Chondrocyte (in vitro differentiated cells): ENCODE measurements around the gene DHDH. TPM values are rescaled to one million over a fixed set of nuclear protein-coding genes. Genes with fewer than 3 reads are reported as not detected.
"Not testable (repeated sequence)": the region's sequence is repeated elsewhere in the genome, so short reads cannot be mapped to it uniquely, and the experiment has no call there.

Experiments used
- DNase-seq: peaks from one replicate; pipeline ENCODE4 v3.0.0; 2021; ENCODE audit warnings: mixed read lengths, low spot score
- H3K27ac Mint-ChIP-seq: one replicate; pipeline ENCODE4 v1.8.0; 2021; ENCODE audit warnings: mild to moderate bottlenecking, moderate library complexity, mixed read lengths; ENCODE audit not compliant: unreplicated experiment
- H3K27me3 Mint-ChIP-seq: 2 replicates; pipeline ENCODE4 v1.8.0; 2021; ENCODE audit warnings: low read depth, mixed read lengths
- H3K36me3 Mint-ChIP-seq: 2 replicates; pipeline ENCODE4 v1.8.0; 2021; ENCODE audit warnings: low read depth, mixed read lengths
- H3K4me1 Mint-ChIP-seq: 2 replicates; pipeline ENCODE4 v1.8.0; 2021; ENCODE audit warnings: low read depth, mild to moderate bottlenecking, mixed read lengths
- H3K4me3 Mint-ChIP-seq: one replicate; pipeline ENCODE4 v1.8.0; 2021; ENCODE audit warnings: mild to moderate bottlenecking, moderate library complexity, mixed read lengths; ENCODE audit not compliant: unreplicated experiment
- H3K9me3 Mint-ChIP-seq: 2 replicates; pipeline ENCODE4 v1.8.0; 2021; ENCODE audit warnings: low read depth, mixed read lengths
- long read RNA-seq: library from polyadenylated mRNA; stranded (forward); transcript quantifications from one replicate; pipeline ENCODE4 v2.0.0, GENCODE V29; 2021
- total RNA-seq: library from RNA; stranded (reverse); gene quantifications from 3 replicates; pipeline ENCODE4 v1.2.1, GENCODE V29; 2021
- TF ChIP-seq, protein P1 (sequence below): fragments of 200-600 bp; sonication (generic); IDR thresholded peaks from 2 replicates; pipeline ENCODE4 v1.5.0; 2021; ENCODE audit warnings: antibody characterized with exemption, mild to moderate bottlenecking, moderate library complexity

DHDH gene
- not detected in 3 replicates for total RNA-seq
- long read RNA-seq = 0 reads

- peaks cover 3% of the 10 kb centered on the region for H3K27me3 Mint-ChIP-seq
- no peak within 1 kb of the TSS for H3K27ac Mint-ChIP-seq
- no peaks in the 10 kb centered on the region for H3K9me3 Mint-ChIP-seq
- no peaks in the 10 kb centered on the region for H3K36me3 Mint-ChIP-seq
- H3K4me1 Mint-ChIP-seq = peaks cover 8% of the 10 kb centered on the region
- no peak for DNase-seq
- H3K4me3 Mint-ChIP-seq = peak within 1 kb of the TSS; percentile 73
- TF ChIP-seq, protein P1, sequence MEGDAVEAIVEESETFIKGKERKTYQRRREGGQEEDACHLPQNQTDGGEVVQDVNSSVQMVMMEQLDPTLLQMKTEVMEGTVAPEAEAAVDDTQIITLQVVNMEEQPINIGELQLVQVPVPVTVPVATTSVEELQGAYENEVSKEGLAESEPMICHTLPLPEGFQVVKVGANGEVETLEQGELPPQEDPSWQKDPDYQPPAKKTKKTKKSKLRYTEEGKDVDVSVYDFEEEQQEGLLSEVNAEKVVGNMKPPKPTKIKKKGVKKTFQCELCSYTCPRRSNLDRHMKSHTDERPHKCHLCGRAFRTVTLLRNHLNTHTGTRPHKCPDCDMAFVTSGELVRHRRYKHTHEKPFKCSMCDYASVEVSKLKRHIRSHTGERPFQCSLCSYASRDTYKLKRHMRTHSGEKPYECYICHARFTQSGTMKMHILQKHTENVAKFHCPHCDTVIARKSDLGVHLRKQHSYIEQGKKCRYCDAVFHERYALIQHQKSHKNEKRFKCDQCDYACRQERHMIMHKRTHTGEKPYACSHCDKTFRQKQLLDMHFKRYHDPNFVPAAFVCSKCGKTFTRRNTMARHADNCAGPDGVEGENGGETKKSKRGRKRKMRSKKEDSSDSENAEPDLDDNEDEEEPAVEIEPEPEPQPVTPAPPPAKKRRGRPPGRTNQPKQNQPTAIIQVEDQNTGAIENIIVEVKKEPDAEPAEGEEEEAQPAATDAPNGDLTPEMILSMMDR = no peak
Observed at GRCh38 chr19:48933382-48933932, at the start of gene DHDH. Gene DHDH, plus strand, starts transcription at chr19:48933699. Its CDS starts 23 bp downstream, at chr19:48933722.

DNA sequence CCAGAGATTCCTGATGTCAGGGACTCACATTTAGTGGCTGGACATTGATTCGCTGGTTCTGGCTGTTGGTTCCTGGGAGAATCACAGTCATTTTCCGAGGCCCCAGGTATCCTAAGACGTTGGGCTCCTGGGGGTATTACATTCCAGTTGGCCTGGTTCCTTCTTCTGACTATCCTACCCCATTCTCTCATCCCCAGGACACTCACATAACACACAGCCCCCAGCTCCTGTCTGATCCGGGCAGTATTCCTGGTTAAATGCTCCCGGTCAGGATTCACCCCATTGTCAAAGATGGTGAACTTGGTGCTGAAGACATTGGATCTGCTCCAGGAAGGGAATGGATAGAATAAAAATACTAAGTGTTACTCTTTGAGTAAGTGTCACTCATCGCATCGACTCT, 49.8 kb upstream of the DHDH start:
- H3K9me3 Mint-ChIP-seq = no peaks in the 10 kb centered on the region
- TF ChIP-seq, protein P1 = no peak

GRCh38 chr19:48887861-48888612, 45.5 kb upstream of the DHDH start:
- TF ChIP-seq, protein P1 = no peak
- H3K4me1 Mint-ChIP-seq = no peaks in the 10 kb centered on the region
- H3K4me3 Mint-ChIP-seq = no peak overlapping the region
- no peaks in the 10 kb centered on the region for H3K27me3 Mint-ChIP-seq
- DNase-seq = no peak
- no peaks in the 10 kb centered on the region for H3K36me3 Mint-ChIP-seq
- no peaks in the 10 kb centered on the region for H3K9me3 Mint-ChIP-seq
- no peak overlapping the region for H3K27ac Mint-ChIP-seq

More for the DNA sequence above, 49.8 kb upstream of the DHDH start:
- no peaks in the 10 kb centered on the region for H3K4me1 Mint-ChIP-seq
- DNase-seq = no peak
- H3K27ac Mint-ChIP-seq = no peak overlapping the region
- no peaks in the 10 kb centered on the region for H3K27me3 Mint-ChIP-seq
- H3K36me3 Mint-ChIP-seq = no peaks in the 10 kb centered on the region
- H3K4me3 Mint-ChIP-seq = no peak overlapping the region

DNA sequence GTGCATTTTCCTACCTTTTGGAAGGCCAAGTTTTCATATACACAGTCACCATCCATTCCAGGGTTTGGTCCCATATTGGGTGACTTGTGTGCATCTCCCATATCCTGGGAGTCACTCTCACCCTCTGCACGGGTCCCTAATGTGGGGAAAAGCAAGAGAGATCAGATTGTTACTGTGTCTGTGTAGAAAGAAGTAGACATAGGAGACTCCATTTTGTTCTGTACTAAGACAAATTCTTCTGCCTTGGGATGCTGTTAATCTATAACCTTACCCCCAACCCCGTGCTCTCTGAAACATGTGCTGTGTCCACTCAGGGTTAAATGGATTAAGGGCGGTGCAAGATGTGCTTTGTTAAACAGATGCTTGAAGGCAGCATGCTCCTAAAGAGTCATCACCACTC, 44.0 kb upstream of the DHDH start:
- DNase-seq, H3K27ac Mint-ChIP-seq, H3K27me3 Mint-ChIP-seq, H3K4me3 Mint-ChIP-seq, H3K9me3 Mint-ChIP-seq, H3K4me1 Mint-ChIP-seq, H3K36me3 Mint-ChIP-seq: not testable (repeated sequence)

DNA sequence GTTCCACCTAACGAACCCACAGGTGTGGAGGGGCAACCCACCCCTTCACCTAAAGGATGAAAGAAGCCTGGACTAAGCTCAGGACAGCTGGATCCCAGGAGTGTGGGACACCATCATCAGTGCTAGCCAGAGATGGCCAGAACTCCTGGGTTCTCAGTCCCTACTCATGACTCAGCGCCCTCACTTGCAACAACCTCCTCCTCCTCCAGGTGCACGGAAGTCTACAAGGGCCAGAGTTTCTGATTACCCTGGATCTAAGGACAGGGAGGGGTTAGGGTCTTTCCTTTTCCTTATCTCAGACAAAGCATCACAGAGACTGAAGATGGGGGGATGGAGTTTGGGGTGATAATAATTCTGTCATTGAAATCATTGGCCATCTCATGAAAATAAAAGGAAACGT, 42.9 kb upstream of the DHDH start:
- TF ChIP-seq, protein P1 = no peak
- H3K9me3 Mint-ChIP-seq = no peaks in the 10 kb centered on the region
- no peaks in the 10 kb centered on the region for H3K36me3 Mint-ChIP-seq
- no peak overlapping the region for H3K4me3 Mint-ChIP-seq
- no peak for DNase-seq
- no peaks in the 10 kb centered on the region for H3K4me1 Mint-ChIP-seq
- no peaks in the 10 kb centered on the region for H3K27me3 Mint-ChIP-seq
- no peak overlapping the region for H3K27ac Mint-ChIP-seq
